A549 (cell line): Measurements from ENCODE around the gene ALDH1A2.

ENCODE experiments used
- FOSL2 ChIP-seq, 2 experiments: fragments of 450-650 bp in 1 of 2; fragments of >200 bp in 1 of 2; sonication (Bioruptor Twin) in 1 of 2; formaldehyde crosslinking; IDR thresholded peaks; 2 replicates each; pipeline versions ENCODE4 v1.5.0 to v1.6.1; 2016 to 2020; ENCODE audit warnings: mild to moderate bottlenecking in 1 of 2, moderate library complexity in 1 of 2
- KDM5A ChIP-seq: fragments of 200-600 bp; sonication (generic); IDR thresholded peaks from 2 replicates; pipeline ENCODE4 v1.6.1; 2016; ENCODE audit warnings: antibody characterized with exemption, mild to moderate bottlenecking
- MAFK ChIP-seq: fragments of 450-650 bp; IDR thresholded peaks from 2 replicates; pipeline ENCODE4 v1.6.1; 2014; ENCODE audit not compliant: partially characterized antibody
- PHF8 ChIP-seq: fragments of 200-600 bp; sonication (generic); IDR thresholded peaks from 2 replicates; pipeline ENCODE4 v1.6.1; 2016; ENCODE audit warnings: low read depth, mild to moderate bottlenecking, antibody characterized with exemption, moderate library complexity, borderline replicate concordance
- POLR2A ChIP-seq: IDR thresholded peaks from 2 replicates; pipeline ENCODE4 v1.6.1; 2012; ENCODE audit warnings: mild to moderate bottlenecking, low read length
- RFX5 ChIP-seq: fragments of 450-650 bp; IDR thresholded peaks from 2 replicates; pipeline ENCODE4 v1.7.1; 2014; ENCODE audit warnings: antibody characterized with exemption, mild to moderate bottlenecking, moderate library complexity
- TP53 ChIP-seq: fragments of 250-450 bp; sonication (Bioruptor Pico); IDR thresholded peaks from 2 replicates; pipeline ENCODE4 v1.5.0; 2021; ENCODE audit warnings: mild to moderate bottlenecking, moderate library complexity
- ZFP36 ChIP-seq: fragments of 450-650 bp; IDR thresholded peaks from 2 replicates; pipeline ENCODE4 v1.6.1; 2014; ENCODE audit warnings: borderline replicate concordance; ENCODE audit not compliant: partially characterized antibody
- TF ChIP-seq, protein P1 (sequence below): fragments of >200 bp; sonication (Bioruptor Twin); formaldehyde crosslinking; IDR thresholded peaks from 3 replicates; pipeline ENCODE4 v1.5.1; 2016
- TF ChIP-seq, protein P2 (sequence below): fragments of 200-600 bp; sonication (generic); IDR thresholded peaks from 2 replicates; pipeline ENCODE4 v1.6.1; 2016; ENCODE audit warnings: antibody characterized with exemption, mild to moderate bottlenecking, moderate library complexity

DNA sequence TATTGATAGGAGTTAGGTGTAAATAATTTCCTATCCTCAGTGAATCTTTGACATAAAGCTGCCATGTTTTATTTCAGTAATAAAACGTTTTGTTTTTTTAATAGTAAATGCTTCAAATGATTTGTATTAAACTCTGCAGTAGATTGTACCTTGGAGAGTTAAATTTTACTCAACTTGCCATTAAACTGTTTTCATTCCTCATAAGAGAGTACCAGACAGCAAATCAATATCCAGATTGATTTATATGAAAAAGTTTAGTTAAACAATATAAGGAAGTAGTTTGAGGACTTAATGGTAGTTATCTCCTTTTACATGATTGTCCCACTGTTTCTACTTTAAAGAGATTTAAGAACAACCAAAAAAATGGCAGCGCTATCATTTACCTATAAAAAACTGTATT lies 18.4 kb downstream of the ALDH1A2 start:
- TF ChIP-seq, protein P1, sequence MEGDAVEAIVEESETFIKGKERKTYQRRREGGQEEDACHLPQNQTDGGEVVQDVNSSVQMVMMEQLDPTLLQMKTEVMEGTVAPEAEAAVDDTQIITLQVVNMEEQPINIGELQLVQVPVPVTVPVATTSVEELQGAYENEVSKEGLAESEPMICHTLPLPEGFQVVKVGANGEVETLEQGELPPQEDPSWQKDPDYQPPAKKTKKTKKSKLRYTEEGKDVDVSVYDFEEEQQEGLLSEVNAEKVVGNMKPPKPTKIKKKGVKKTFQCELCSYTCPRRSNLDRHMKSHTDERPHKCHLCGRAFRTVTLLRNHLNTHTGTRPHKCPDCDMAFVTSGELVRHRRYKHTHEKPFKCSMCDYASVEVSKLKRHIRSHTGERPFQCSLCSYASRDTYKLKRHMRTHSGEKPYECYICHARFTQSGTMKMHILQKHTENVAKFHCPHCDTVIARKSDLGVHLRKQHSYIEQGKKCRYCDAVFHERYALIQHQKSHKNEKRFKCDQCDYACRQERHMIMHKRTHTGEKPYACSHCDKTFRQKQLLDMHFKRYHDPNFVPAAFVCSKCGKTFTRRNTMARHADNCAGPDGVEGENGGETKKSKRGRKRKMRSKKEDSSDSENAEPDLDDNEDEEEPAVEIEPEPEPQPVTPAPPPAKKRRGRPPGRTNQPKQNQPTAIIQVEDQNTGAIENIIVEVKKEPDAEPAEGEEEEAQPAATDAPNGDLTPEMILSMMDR: no peak
- no peak for TF ChIP-seq FOSL2 (IDR thresholded peaks at IDR 0.05)
- TF ChIP-seq FOSL2 (CRISPR knock-in tag; IDR thresholded peaks at IDR 0.05): no peak
- TF ChIP-seq POLR2A: no peak
- no peak for TF ChIP-seq PHF8
- TF ChIP-seq KDM5A: no peak
- no peak for TF ChIP-seq RFX5
- no peak for TF ChIP-seq TP53 (CRISPR knock-in tag)
- TF ChIP-seq, protein P2, sequence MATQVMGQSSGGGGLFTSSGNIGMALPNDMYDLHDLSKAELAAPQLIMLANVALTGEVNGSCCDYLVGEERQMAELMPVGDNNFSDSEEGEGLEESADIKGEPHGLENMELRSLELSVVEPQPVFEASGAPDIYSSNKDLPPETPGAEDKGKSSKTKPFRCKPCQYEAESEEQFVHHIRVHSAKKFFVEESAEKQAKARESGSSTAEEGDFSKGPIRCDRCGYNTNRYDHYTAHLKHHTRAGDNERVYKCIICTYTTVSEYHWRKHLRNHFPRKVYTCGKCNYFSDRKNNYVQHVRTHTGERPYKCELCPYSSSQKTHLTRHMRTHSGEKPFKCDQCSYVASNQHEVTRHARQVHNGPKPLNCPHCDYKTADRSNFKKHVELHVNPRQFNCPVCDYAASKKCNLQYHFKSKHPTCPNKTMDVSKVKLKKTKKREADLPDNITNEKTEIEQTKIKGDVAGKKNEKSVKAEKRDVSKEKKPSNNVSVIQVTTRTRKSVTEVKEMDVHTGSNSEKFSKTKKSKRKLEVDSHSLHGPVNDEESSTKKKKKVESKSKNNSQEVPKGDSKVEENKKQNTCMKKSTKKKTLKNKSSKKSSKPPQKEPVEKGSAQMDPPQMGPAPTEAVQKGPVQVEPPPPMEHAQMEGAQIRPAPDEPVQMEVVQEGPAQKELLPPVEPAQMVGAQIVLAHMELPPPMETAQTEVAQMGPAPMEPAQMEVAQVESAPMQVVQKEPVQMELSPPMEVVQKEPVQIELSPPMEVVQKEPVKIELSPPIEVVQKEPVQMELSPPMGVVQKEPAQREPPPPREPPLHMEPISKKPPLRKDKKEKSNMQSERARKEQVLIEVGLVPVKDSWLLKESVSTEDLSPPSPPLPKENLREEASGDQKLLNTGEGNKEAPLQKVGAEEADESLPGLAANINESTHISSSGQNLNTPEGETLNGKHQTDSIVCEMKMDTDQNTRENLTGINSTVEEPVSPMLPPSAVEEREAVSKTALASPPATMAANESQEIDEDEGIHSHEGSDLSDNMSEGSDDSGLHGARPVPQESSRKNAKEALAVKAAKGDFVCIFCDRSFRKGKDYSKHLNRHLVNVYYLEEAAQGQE: no peak
- TF ChIP-seq ZFP36: no peak
- no peak for TF ChIP-seq MAFK
